GM10248 (cell line): Measurements from ENCODE around the gene DCLK1.
A peak's percentile ranks its signal among the peaks of the same experiment; 100 is the strongest.
"Not testable (repeated sequence)": the region's sequence is repeated elsewhere in the genome, so short reads cannot be mapped to it uniquely, and the experiment has no call there.

Source experiments
- CTCF ChIA-PET: fragments of 300-600 bp; sonication (Branson Sonifier 250); formaldehyde crosslinking; extraction: SDS; loops from one replicate; lab custom pipeline; 2021; ENCODE audit warnings: antibody characterized with exemption; lab: Yijun Ruan, JAX
- POLR2A ChIA-PET: fragments of 350-650 bp; sonication (Branson Sonifier 250); formaldehyde crosslinking; extraction: SDS; loops from one replicate; lab custom pipeline; 2020; ENCODE audit warnings: antibody characterized with exemption; lab: Yijun Ruan, JAX
- DNase-seq: peaks from one replicate; pipeline ENCODE4 v3.0.0; 2012; ENCODE audit errors: extremely low spot score
- TF ChIP-seq, protein P1 (sequence below): IDR thresholded peaks from 2 replicates; pipeline ENCODE4 v1.5.1; 2012; ENCODE audit warnings: mild to moderate bottlenecking, low read depth; ENCODE audit errors: extremely low read depth, missing control alignments, control extremely low read depth

Gene DCLK1

GRCh38 chr13:35984287-35984686 is 146.9 kb downstream of the DCLK1 start:
- ChIA-PET CTCF (no interaction called here), POLR2A (no interaction called here)
- TF ChIP-seq, protein P1, sequence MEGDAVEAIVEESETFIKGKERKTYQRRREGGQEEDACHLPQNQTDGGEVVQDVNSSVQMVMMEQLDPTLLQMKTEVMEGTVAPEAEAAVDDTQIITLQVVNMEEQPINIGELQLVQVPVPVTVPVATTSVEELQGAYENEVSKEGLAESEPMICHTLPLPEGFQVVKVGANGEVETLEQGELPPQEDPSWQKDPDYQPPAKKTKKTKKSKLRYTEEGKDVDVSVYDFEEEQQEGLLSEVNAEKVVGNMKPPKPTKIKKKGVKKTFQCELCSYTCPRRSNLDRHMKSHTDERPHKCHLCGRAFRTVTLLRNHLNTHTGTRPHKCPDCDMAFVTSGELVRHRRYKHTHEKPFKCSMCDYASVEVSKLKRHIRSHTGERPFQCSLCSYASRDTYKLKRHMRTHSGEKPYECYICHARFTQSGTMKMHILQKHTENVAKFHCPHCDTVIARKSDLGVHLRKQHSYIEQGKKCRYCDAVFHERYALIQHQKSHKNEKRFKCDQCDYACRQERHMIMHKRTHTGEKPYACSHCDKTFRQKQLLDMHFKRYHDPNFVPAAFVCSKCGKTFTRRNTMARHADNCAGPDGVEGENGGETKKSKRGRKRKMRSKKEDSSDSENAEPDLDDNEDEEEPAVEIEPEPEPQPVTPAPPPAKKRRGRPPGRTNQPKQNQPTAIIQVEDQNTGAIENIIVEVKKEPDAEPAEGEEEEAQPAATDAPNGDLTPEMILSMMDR: no peak

DNA sequence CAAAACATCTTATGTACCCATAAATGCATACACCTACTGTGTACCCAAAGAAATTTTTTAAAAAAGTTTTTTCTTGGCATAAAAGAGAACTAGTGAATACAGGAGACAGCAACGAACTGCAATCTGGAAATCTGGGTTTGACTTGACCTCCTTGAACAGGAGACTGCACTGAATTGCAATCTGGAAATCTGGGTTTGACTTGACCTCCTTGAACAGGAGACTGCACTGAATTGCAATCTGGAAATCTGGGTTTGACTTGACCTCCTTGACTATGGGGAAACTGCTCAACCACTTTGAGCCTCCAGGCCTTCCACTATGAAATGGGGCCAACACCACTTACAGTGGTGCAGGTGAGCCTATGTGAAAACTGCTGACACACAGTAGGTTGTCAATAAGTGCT is 147.5 kb downstream of the DCLK1 start:
- DNase-seq, CTCF ChIA-PET, POLR2A ChIA-PET: not testable (repeated sequence)

More at GRCh38 chr13:35984287-35984686, 146.9 kb downstream of the DCLK1 start:
- DNase-seq: no peak

GRCh38 chr13:35983206-35983605 is 148.0 kb downstream of the DCLK1 start:
- TF ChIP-seq, protein P1: no peak
- ChIA-PET POLR2A (no interaction called here), CTCF (no interaction called here)
- DNase-seq: no peak

- CTCF ChIA-PET: interaction anchor here (0.7 to 2.1 kb wide), 19 partner anchors 8 to 1002 kb away, joined by 3 to 10 read pairs (median 4); no protein-coding TSS in a partner anchor
- TF ChIP-seq, protein P1: no peak
- POLR2A ChIA-PET: no interaction called here
- no peak for DNase-seq
Measured at GRCh38 chr13:35979361-35979951, 151.7 kb downstream of the DCLK1 start.

DNA sequence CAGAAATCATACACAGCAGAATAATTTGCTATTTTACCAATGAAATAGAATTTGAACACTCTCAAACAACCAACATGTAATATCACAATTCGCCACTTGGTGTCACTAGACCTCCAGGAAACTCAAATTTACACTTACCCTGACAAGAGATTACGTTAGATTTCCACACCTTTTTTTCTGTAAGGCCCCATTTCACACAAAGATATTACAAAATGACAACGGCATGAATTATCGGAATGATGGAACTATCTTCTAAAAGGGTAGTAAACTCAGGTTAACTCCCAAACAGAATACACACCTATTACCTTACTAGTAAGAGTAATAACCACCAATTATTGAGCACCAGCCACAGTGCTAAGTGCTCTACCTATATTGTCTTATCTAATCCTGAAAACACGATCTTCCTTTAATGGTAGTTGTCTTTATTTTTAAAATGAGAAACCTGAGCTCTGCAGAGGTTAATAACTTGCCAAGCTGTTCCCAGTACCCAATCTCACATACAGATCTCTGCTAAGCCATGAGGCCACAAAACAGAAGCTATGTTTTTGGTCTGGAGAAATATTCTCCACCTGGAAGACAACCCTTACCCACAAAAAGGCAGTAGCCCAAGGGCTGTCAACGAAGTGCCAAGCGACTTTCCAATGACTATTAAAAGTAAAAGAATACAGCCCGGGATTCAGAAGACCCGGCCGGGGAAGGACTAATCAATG is 152.4 kb downstream of the DCLK1 start:
- DNase-seq: peak; percentile 54
- TF ChIP-seq, protein P1: peak; percentile 57
- ChIA-PET POLR2A (no interaction called here), CTCF (interaction anchor here (0.7 to 2.1 kb wide), 20 partner anchors 8 to 1002 kb away, joined by 3 to 10 read pairs (median 4); no protein-coding TSS in a partner anchor)

GRCh38 chr13:35977060-35977459 is 154.1 kb downstream of the DCLK1 start:
- TF ChIP-seq, protein P1: no peak
- ChIA-PET POLR2A (no interaction called here), CTCF (interaction anchor here (0.6 to 2.9 kb wide), 7 partner anchors 17 to 304 kb away, joined by 3 to 18 read pairs (median 3); no protein-coding TSS in a partner anchor)

GRCh38 chr13:35976126-35976525 is 155.1 kb downstream of the DCLK1 start:
- no peak for DNase-seq
- ChIA-PET POLR2A (no interaction called here), CTCF (interaction anchor here (2.9 kb wide), 1 partner anchor 299 kb away, joined by 18 read pairs; no protein-coding TSS in a partner anchor)
- TF ChIP-seq, protein P1: no peak

More at GRCh38 chr13:35977060-35977459, 154.1 kb downstream of the DCLK1 start:
- no peak for DNase-seq

DNA sequence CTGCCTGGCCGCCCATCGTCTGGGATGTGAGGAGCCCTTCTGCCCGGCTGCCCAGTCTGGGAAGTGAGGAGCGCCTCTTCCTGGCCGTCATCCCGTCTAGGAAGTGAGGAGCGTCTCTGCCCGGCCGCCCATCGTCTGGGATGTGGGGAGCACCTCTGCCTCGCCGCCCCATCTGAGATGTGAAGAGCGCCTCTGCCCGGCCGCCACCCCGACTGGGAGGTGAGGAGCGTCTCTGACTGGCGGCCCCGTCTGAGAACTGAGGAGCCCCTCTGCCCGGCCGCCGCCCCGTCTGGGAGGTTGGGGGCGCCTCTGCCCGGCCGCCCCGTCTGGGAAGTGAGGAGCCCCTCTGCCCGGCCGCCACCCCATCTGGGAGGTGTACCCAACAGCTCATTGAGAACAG is 164.2 kb downstream of the DCLK1 start:
- POLR2A ChIA-PET, DNase-seq, CTCF ChIA-PET: not testable (repeated sequence)
